ENCODE data around the gene AHRR. TPM values are rescaled to one million over a fixed set of nuclear protein-coding genes. Genes with fewer than 3 reads are reported as not detected.
A peak's percentile ranks its signal among the peaks of the same experiment; 100 is the strongest.
"Not testable (repeated sequence)": the region's sequence is repeated elsewhere in the genome, so short reads cannot be mapped to it uniquely, and the experiment has no call there.

Gene AHRR
- total RNA-seq, 1 donor from 2014 or later = 0.81 TPM

DNA sequence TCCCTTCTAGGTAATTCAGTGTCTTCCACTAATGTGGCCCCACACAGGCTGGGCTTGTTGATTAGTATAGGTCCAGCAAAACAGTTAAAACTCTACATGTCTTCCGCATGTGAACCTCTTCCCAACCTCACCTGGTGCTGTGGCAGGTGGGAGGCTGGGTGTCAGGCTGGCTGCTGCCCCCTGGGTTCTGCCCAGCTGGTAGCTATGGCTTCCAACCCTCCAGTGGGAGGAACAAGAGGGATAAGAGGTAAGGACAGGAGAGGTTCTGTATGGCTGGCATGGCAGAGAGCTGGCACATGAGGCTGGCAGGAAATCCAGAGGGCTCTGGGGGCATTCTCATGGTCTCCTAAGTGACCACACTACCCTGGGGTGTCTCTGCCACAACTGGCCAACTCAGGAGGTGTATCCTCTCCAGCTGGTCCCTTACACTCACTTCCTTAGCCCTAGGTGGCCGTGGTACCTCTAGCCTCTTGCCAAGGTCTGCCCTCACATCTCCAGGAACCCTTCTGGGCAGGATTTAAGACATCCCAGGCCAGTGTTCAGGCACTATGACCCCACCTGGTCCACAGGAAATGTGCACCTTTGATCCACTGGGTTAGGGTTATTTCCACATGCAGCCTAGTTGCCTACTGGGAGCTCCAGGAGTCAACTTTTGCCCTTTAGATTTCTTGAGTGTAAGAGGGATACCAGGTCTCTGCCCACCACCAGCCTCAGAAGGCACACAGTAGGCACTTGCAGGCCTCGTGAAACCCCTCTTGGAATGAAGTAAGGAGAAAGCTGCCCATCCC lies 41.7 kb downstream of the AHRR start:
- no peak for ATAC-seq
- DNase-seq (ENCODE audit: low spot score) = no peak

- DNase-seq (ENCODE audit: low spot score) = no peak
- no peak for ATAC-seq
Measured at GRCh38 chr5:364497-364896, 43.0 kb downstream of the AHRR start.

GRCh38 chr5:366541-367357 lies 45.2 kb downstream of the AHRR start:
- no peak for DNase-seq (ENCODE audit: low spot score)

DNA sequence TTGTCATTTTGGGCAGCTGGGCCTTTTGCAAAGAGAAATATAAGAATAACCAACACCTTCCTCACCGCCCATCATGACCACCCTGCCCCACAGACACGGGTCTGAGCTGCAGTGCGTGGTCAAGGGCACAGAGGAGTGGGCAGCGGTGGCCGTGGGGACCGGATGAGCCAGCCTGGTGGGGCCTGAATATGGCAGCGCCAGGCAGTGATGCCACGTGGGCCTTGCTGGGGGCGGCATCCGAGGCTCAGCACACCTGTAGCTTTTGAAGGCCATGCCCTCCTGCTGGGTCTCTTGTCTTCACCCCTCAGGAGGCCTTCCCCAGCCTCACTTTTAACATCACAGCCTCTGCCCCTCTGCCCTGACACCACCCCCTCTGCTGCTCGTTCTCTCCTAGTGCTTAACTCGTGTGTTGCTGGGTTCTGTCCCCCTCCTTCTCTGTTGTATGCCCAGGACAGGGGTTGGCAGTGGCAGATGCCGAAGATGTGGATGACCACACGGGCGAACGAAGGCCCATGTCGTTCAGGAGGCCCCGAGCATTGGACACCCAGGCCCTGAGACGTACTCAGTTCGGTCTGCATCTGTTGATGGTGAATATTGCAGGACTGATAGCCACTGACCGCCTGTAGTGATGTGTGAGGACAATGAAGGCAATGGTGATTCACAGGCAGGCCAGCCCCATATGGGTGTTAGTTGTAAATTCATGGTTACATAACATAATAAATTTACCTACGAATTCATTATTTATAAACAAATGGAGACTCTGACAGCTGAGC lies 46.0 kb downstream of the AHRR start:
- peak; percentile 26 for DNase-seq (ENCODE audit: low spot score)

More at GRCh38 chr5:366541-367357, 45.2 kb downstream of the AHRR start:
- ATAC-seq = no peak

GRCh38 chr5:368183-369084 lies 46.9 kb downstream of the AHRR start:
- ATAC-seq (no peak), DNase-seq (ENCODE audit: low spot score) (no peak)

More for the DNA sequence above, 46.0 kb downstream of the AHRR start:
- ATAC-seq = no peak

DNA sequence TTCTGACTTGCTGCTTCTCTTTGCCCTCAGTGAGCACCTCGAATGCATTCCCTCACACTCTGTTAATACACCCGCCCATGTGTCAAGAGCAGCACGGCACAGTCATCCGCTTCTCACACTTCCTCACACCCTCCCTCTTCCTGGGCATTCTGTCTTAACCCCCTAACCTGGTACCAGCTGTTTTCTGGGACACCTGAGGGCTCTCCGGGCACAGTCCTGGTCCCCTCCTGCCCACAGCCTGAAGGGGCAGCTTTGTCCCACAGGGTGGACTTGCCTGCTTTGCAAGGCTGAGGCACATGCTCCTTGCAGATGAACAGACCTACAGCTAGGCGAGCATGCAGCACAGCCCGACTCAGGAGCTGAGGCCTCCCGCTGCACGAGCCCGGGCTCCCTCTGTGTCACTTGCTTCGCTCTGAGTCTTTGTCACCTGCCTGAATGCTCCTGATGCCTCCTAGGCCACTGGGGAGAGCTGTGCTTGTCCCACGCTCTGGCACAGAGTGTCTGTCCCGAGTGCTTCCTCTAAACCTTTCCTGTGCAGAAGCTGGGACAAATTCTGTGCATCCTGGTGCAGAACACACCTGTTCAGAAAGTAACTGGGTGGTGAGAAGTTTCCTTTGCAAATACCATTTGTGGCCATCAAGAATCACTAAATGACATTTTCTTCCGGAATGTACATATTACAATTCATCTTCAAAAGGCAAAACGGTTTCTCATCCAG lies 47.8 kb downstream of the AHRR start:
- ATAC-seq (no peak), DNase-seq (ENCODE audit: low spot score) (peak; percentile 39)

DNA sequence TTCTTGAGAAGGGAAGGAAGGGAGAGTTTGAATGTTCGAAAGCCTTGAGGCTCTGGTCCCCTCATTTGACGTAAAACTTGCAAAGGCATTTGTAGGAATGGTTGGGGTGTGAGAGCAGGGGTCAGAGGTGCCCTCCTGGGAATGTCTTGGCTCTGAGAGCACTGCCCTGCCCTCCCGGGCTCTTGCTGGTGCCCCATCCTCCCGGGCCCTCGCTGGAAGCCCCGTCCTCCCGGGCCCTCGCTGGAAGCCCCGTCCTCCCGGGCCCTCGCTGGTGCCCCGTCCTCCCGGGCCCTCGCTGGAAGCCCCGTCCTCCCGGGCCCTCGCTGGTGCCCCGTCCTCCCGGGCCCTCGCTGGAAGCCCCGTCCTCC lies 48.3 kb downstream of the AHRR start:
- not testable (repeated sequence) for ATAC-seq; DNase-seq (ENCODE audit: low spot score)

GRCh38 chr5:370311-370958 lies 48.9 kb downstream of the AHRR start:
- no peak for ATAC-seq
- DNase-seq (ENCODE audit: low spot score) = peak; percentile 35

DNA sequence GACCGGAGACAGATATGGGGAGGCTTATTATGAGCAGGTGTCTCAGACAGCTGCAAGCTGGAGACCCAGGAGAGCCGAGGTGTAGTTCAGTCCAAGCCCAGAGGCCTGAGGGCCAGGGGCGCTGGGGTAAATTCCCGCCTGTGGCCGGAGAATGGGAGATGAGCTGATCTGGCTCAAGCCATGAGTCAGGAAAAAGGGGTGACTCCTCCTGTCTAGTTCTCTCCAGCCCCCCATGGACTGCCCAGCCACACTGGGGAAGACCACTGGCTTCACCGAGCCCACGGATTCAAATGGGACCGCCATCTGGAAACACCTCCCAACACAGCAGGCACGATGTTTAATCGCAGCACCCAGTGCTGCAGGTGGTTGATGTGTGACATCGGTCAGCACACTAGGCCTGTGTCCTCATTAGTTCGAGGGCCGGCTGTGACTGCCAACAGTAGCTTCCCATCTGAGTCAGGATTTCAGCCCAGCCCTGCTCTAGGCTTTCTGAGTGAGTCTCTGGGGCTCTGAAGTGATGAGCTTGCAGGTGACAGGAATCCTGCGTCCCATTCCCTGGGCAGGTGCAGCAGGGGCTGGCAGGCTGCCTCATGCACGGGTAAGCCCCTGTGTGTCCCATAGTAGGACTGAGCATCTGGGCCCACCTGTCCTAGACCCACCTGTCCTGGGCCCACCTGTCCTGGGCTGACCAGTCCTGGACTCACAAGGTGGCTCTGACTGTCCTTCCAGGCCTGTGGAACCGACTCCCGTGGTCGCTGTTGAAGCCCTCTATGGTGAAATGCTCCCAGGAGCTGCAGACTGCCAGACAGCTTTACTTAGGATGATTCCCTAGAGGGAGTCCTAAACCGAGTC lies 49.7 kb downstream of the AHRR start:
- peak; percentile 41 for DNase-seq (ENCODE audit: low spot score)
- no peak for ATAC-seq

GRCh38 chr5:371811-372555 lies 50.5 kb downstream of the AHRR start:
- DNase-seq (ENCODE audit: low spot score) (peak; percentile 34), ATAC-seq (no peak)

DNA sequence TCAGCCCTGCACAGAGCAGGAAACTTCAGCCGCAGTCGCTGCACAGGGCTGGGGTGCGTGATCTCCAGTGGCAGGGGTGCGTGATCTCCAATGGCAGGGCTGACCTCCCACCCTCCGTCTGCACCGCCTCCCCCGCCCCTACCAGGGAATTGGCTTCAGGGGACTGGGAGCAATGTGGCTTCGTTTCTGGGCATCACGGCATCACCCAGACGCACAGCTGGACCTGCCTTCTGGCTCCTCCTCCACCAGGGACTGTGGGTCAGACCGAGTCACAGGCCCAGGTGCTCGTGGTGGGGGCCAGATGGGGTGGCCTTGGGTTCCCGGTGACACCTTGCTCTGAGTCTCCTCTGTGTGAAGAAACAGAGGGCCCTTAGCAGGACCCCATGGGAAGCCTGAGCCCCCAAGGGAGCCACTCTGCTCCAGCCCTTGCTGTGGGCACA lies 51.1 kb downstream of the AHRR start:
- peak; percentile 24 for DNase-seq (ENCODE audit: low spot score)

DNA sequence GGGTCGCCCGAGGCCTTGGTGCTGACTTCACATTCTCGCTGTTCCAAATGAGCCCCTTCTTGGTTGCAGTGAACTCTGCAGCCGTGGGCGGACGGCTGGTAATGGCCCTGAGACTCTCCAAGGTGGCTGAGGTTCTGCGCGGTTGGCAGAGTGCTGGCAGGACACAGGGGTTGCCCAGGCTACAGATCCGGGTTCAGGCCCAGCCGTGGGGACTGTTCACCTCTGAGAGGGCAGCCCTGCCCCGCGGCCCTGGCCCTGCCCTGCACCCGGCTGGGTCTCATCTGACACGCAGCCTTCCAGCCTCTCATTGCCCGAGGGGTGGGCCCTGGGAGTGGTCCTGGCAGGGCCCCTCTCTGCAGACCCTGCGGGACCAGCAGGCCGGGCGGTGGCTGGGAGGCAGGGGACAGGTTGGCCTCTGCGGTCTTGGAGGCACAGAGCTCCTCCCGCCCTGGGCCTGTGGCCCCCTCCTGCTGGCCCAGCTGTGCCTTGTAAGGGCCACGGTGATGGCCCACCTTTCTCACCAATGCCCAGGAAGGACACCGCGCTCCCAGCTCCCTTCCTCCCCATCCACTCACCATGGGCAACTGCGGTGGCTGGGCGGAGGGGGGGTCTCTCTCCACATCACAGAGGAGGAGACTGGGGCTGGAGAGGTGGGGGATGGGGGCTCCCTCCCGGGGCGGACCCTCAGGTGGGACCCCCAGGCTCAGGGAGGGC lies 51.6 kb downstream of the AHRR start:
- DNase-seq (ENCODE audit: low spot score) = peak; percentile 40
- ATAC-seq = no peak

More for the DNA sequence above, 51.1 kb downstream of the AHRR start:
- no peak for ATAC-seq

DNA sequence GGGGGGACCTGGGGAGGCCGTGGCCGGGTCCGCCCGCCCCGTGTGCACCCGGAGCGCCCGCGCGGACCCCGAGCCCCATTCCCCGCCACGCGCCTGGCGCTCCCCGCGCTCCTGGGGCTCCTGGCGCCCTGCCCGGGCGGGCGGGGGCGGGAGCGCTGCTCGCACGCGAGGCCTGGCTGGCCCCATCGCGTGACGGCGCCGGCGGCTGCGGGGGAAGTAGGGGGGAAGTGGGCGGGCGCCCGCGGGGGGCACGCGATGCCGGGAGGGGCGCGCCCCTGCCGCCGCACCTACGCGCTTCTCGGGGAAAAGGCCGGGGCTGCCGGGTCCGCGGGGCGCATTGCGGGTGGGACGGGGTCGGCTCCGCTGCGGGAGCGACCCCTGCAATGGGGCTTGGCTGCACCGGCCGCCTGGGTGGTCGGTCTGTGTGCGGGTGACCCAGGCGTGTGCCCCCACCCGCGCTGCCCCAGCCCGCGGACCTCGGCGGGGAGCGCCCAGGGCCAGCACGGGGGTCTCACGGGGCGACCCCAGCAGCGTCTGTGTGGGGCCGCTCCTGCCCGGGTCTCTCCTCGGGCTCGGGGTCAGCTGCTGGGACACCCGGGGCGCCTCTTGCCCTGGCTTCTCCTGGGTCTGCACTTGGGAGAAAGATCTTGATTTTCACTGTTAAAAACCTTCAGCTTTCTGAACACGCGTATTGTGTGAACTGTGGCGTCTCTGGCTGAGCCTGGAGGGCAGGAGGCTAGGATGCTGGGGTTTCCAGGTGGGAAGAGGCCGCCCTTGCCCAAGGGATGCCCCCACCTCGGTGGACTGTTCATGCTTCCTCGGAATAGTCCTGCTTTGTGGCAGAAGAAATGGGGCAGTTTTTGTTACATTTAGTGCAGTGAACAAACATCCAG lies 52.4 kb downstream of the AHRR start:
- ATAC-seq (peak; percentile 14), DNase-seq (ENCODE audit: low spot score) (peak; percentile 35)

DNA sequence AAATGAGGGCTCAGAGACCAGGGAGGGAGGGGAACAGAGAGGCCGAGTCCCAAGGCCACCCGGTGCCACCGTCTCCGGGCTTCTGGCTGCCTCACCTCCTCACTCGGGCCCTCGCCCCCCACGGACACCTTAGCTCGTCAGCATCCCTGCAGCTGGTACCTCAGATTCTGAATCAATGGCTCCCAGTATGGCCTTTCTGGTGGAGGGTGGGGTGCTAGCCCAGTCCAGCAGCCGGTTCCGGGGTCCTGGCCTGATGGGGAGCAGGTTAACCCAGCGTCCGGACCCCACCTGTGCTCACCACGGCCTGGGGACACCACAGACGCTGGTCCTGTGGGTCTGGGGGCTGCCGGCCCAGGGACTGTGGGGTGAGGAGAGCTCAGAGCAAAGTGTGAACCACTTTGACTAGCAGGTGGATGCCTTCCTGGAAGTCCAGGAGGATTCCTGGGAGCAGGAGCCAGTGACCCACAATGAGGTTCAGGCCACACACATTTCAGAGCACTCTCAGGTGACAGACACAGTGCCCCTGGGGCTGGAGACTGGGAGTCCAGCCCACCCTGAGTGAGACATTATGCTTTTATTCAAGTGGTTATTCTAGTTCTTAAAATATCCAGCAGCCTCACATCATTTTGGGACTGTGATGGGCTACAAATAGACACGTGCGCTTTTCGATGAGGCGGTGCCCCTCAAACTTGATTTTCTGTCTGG lies 53.3 kb downstream of the AHRR start:
- peak; percentile 37 for DNase-seq (ENCODE audit: low spot score)
- ATAC-seq = no peak

DNA sequence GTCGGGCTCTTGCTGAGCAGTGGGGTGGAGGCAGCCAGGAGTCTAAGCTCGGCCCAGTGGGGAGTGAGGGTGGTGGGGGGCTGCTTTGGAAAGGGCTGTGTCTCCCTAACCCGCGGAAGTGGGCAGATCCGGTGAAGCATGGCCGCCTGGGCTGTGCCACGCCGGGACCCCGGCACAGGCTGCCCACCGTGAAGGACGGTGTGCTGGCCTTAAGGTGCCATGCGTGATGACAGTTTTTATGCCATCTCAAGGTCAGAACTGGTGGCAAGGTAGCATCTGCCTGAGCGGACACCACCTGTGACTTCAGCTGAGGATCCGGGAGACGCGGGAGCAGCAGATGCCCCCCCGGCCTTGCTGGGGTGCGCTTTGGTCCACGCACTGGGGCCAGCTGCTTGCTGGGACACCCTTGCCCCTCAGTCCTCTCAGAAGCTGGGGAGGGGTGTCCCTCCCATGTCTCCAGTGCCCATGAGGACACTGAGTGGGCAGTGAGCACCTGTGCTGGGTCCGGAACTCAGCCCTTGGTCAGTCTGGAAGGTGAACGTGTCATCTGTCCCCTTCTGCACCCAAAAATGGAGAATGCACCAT lies 53.9 kb downstream of the AHRR start:
- peak; percentile 32 for DNase-seq (ENCODE audit: low spot score)
- no peak for ATAC-seq

All from left lobe of liver (tissue), 2 donors.